Spleen (tissue), 11 donors: ENCODE measurements around the gene MARK2. TPM values are rescaled to one million over a fixed set of nuclear protein-coding genes. Genes with fewer than 3 reads are reported as not detected.

Experiments used
- DNase-seq: peaks from one replicate; pipeline ENCODE4 v3.0.0-alpha.2; 2020
- H3K27ac ChIP-seq, 8 donors: fragments of 200-600 bp; sonication (generic) in 7 of 8; 1 replicate in 4 of 8; 2 replicates in 4 of 8; pipeline versions ENCODE4 v1.5.0 to v1.8.0; 2016 to 2021; ENCODE audit warnings: inconsistent platforms in 4 of 8, mild to moderate bottlenecking in 4 of 8, moderate library complexity in 1 of 8
- H3K27me3 ChIP-seq, 7 donors: fragments of 200-600 bp; sonication (generic) in 6 of 7; replicated peaks in 1 of 7; 1 replicate in 4 of 7; 2 replicates in 3 of 7; pipeline versions ENCODE4 v1.5.0 to v1.8.0; 2016 to 2021; ENCODE audit warnings: inconsistent platforms in 3 of 7, mild to moderate bottlenecking in 1 of 7
- H3K36me3 ChIP-seq, 6 donors: fragments of 200-600 bp; sonication (generic) in 5 of 6; 1 replicate in 4 of 6; 2 replicates in 2 of 6; pipeline versions ENCODE4 v1.5.0 to v1.8.0; 2016 to 2021; ENCODE audit warnings: inconsistent platforms in 2 of 6
- H3K4me1 ChIP-seq, 6 donors: fragments of 200-600 bp; sonication (generic) in 5 of 6; 1 replicate in 3 of 6; 2 replicates in 3 of 6; pipeline versions ENCODE4 v1.5.0 to v1.8.0; 2016 to 2021; ENCODE audit warnings: inconsistent platforms in 3 of 6
- H3K4me3 ChIP-seq, 8 donors: fragments of 200-600 bp; sonication (generic) in 7 of 8; 1 replicate in 4 of 8; 2 replicates in 4 of 8; pipeline versions ENCODE4 v1.5.0 to v1.8.0; 2016 to 2021; ENCODE audit warnings: inconsistent platforms in 4 of 8, mild to moderate bottlenecking in 4 of 8, moderate library complexity in 2 of 8
- H3K9me3 ChIP-seq, 8 donors: fragments of 200-600 bp; sonication (generic) in 7 of 8; 1 replicate in 4 of 8; 2 replicates in 4 of 8; pipeline versions ENCODE4 v1.5.0 to v1.8.0; 2016 to 2021; ENCODE audit warnings: inconsistent platforms in 4 of 8
- POLR2A ChIP-seq, 3 donors: fragments of 450-650 bp; IDR thresholded peaks; one replicate each; pipeline ENCODE4 v1.5.1; 2017; ENCODE audit warnings: antibody characterized with exemption in 3 of 3, mild to moderate bottlenecking in 1 of 3
- POLR2AphosphoS5 ChIP-seq, 3 donors: sonication (generic); formaldehyde crosslinking; IDR thresholded peaks; one replicate each; pipeline ENCODE4 v1.5.1; 2017; ENCODE audit warnings: antibody characterized with exemption in 3 of 3
- whole genome bisulfite sequencing, 5 donors: extraction: QIAGEN DNeasy Blood & Tissue Kit in 3 of 5; methylation state at CpG; one replicate each; pipeline versions ENCODE4 v1.1.5 to v1.1.7; 2013 to 2018; 5-methylcytosine and 5-hydroxymethylcytosine counted together
- intact Hi-C: fragments of 100-400 bp; cut with DNase I; formaldehyde crosslinking; loops from one replicate; pipeline ENCODE4 v1.15.0; 2023; ENCODE audit warnings: low total_unique reads
- polyA plus RNA-seq, 3 donors: library from polyadenylated mRNA; stranded (reverse); fragments of 200-250 nt; gene quantifications; one replicate each; pipeline ENCODE4 v1.2.1, GENCODE V29; 2013
- total RNA-seq, 7 donors: library from RNA; depleted of rRNA in 3 of 7; stranded (reverse); fragments of >200 nt in 3 of 7; fragmentation: NEBNext Ultra II Directional in 4 of 7; extraction: Animal tissue kit (Norgen Biotek cat#: 25700) in 4 of 7; gene quantifications; one replicate each; pipeline versions ENCODE4 v1.1.0 to v1.2.1, GENCODE V29; 2016 to 2021
- TF ChIP-seq, protein P1 (sequence below), 11 experiments: fragments of 200-600 bp in 7 of 11; fragments of 450-650 bp in 4 of 11; sonication (generic) in 4 of 11; IDR thresholded peaks in 8 of 11; conservative IDR thresholded peaks in 3 of 11; 1 replicate in 7 of 11; 2 replicates in 4 of 11; pipeline versions ENCODE4 v1.4.0 to v1.8.0; 2016 to 2021; ENCODE audit warnings: antibody characterized with exemption in 11 of 11, inconsistent platforms in 4 of 11, mild to moderate bottlenecking in 1 of 11
- donor health status: healthy with polysubstance abuse.
- donor health status: DM: no; HTN: no; CAD: no; lungs with moderate emphysema.
- donor health status: DM: no; HTN: no; CAD: no.
- donor health status: Bipolar disorder and iron deficiency.
- donor health status: healthy.
- donor health status: DM: no; HTN: no; CAD: no.
- donor health status: DM: yes; HTN: yes; CAD: no.

Gene MARK2
- total and polyA plus RNA-seq, 10 donors: 6.9 to 67.3 (median 45.3) TPM

DNA sequence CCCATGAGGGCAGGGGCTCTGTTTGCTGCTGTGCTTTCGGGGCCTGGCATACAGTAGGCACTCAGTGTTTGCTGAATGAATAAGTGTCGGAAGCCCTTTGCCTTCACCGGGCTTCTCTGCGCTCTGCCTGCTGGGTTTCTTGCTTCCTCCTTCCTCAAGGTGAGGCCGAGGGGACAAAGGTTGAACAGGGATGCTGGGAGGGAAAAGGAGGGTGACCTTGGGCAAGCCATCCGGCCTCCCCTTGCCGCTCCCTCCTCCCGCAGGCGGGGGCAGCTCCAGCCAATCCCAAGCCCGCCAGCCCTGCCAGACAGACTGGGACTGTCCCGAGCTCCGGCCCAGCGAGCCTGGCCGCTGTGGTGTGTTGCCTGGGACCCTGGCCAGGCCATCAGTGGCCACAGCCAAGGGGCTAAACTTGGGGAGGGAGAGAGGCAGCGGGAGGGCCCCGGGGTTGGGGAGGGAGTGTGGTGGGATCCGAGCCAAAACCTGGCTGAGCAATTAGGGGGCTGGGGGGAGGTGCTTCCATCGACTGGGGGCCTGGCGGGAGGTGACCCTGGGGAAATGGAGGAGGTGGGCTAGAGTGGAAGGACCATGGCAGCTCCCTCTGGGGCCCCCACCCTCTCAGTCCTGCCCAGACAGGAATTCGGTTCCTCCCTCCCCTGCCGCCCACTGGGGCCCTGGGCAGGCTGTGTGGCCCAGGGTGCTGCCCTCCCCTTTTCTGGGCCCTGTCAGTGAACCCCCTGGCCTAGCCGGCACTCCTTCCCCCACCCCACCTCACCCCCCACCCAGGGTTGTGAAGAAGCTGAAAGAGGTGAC lies 81.4 kb downstream of the MARK2 start:
- intact Hi-C loops: no loop called here
- DNase-seq: no peak
- peaks cover 0 to 51% (median 6%) of the 10 kb centered on the region in 7 donors for H3K27me3 ChIP-seq
- H3K4me3 ChIP-seq: no peak overlapping the region
- H3K36me3 ChIP-seq: no peaks in the 10 kb centered on the region
- WGBS, 5 donors: 60 to 85% (median 65%) methylated on average over 13 to 22 of the region's 22 CpGs
- peaks cover 27 to 57% (median 47%) of the 10 kb centered on the region in 6 donors for H3K4me1 ChIP-seq
- TF ChIP-seq POLR2A (IDR thresholded peaks at IDR 0.05) (no peak), POLR2AphosphoS5 (IDR thresholded peaks at IDR 0.05) (no peak)
- TF ChIP-seq, protein P1, sequence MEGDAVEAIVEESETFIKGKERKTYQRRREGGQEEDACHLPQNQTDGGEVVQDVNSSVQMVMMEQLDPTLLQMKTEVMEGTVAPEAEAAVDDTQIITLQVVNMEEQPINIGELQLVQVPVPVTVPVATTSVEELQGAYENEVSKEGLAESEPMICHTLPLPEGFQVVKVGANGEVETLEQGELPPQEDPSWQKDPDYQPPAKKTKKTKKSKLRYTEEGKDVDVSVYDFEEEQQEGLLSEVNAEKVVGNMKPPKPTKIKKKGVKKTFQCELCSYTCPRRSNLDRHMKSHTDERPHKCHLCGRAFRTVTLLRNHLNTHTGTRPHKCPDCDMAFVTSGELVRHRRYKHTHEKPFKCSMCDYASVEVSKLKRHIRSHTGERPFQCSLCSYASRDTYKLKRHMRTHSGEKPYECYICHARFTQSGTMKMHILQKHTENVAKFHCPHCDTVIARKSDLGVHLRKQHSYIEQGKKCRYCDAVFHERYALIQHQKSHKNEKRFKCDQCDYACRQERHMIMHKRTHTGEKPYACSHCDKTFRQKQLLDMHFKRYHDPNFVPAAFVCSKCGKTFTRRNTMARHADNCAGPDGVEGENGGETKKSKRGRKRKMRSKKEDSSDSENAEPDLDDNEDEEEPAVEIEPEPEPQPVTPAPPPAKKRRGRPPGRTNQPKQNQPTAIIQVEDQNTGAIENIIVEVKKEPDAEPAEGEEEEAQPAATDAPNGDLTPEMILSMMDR (IDR thresholded peaks at IDR 0.05 in 8 of 11, conservative IDR thresholded peaks at IDR 0.05 in 3 of 11): no peak
- peak overlapping the region in 4 of 8 donors; percentile 8 to 58 (median 10) for H3K27ac ChIP-seq
- H3K9me3 ChIP-seq: no peaks in the 10 kb centered on the region

DNA sequence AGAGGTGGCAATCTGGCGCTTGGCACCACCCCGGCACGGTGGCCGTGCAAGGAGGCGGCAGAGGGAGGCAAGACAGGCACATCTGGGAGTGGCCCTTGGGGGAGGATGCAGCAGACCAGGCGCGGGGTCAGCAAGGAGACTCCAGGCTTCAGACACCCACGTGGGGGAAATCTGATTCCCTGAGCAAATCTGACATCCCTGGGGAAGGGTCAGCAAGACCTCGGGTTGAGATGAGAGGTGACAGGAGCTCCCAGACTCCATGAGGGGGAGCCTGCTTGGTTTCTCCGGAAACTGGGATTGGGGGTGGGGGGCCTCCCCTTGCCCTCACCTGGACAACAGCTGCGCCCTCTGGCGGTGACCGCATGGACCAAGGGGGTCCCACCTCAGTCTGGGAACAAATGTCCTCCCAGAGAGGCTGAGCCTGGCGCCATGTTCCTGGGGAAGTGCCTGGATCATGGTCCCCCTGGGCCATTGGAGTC lies 82.1 kb downstream of the MARK2 start:
- peaks cover 23 to 51% (median 41%) of the 10 kb centered on the region in 6 donors for H3K4me1 ChIP-seq
- no peaks in the 10 kb centered on the region for H3K9me3 ChIP-seq
- no peaks in the 10 kb centered on the region for H3K36me3 ChIP-seq
- TF ChIP-seq, protein P1 (IDR thresholded peaks at IDR 0.05 in 8 of 11, conservative IDR thresholded peaks at IDR 0.05 in 3 of 11): peak; percentile 24 to 74 (median 48)
- TF ChIP-seq POLR2AphosphoS5 (IDR thresholded peaks at IDR 0.05): no peak
- TF ChIP-seq POLR2A (IDR thresholded peaks at IDR 0.05): no peak
- no peak overlapping the region for H3K4me3 ChIP-seq
- no peak for DNase-seq
- H3K27ac ChIP-seq: no peak overlapping the region
- intact Hi-C loops: no loop called here
- peaks cover 0 to 44% (median 6%) of the 10 kb centered on the region in 7 donors for H3K27me3 ChIP-seq
- WGBS, 5 donors: 45 to 56% (median 46%) methylated on average over 13 to 14 of the region's 14 CpGs

DNA sequence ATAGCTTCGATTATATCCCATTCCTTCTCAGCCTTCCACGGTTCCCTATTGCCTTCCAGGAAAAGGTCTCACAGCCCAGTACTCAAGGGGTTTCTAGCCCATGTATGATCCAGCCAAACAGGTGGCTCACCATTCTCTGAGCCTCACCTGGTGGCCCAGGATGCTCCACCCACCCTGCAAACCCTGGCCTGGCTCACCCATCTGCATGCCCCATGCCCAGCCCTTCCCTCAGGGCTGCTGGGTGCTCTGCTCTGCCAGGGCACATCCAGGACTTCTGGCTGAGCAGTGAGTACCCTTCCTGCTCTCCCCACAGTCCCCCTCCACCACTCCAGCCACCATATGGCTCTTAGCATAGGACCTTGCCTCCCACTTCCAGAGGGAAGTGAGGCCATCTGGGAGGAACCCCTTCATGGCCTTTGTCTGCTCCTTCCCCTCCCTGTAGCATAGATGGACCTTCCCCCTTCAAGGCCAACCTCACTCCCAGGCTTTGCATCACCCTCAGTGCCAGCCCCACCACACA lies 83.8 kb downstream of the MARK2 start:
- H3K9me3 ChIP-seq: no peaks in the 10 kb centered on the region
- 74 to 87% (median 85%) methylated on average over 2 of the region's 2 CpGs for WGBS, 5 donors
- peaks cover 0 to 27% (median 0%) of the 10 kb centered on the region in 7 donors for H3K27me3 ChIP-seq
- H3K27ac ChIP-seq: no peak overlapping the region
- no peak overlapping the region for H3K4me3 ChIP-seq
- no peak for DNase-seq
- no peaks in the 10 kb centered on the region for H3K36me3 ChIP-seq
- TF ChIP-seq, protein P1 (IDR thresholded peaks at IDR 0.05 in 8 of 11, conservative IDR thresholded peaks at IDR 0.05 in 3 of 11): no peak
- TF ChIP-seq POLR2AphosphoS5 (IDR thresholded peaks at IDR 0.05) (no peak), POLR2A (IDR thresholded peaks at IDR 0.05) (no peak)
- peaks cover 9 to 35% (median 25%) of the 10 kb centered on the region in 6 donors for H3K4me1 ChIP-seq
- intact Hi-C loops: no loop called here

DNA sequence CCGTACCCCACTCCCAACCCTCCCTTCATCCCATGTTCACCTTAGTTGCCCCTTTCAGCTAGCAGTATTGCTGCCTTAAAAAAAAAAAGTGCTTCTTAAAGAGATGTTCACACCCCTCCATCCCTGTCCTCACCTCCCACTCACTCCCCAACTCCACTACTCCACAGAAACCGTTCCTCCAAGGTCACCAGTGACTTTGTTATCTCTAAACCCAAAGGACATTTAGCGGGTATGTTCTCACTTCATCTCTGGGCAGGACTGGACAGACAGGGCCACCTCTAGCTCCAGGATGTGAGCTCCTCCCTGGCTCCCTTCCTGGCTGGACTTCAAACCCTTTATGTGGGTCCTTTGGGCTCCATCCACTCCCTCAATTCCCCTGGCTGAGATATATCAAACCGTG lies 84.4 kb downstream of the MARK2 start:
- 57 to 66% (median 60%) methylated on average over 4 of the region's 4 CpGs for WGBS, 5 donors
- no peak for TF ChIP-seq POLR2AphosphoS5 (IDR thresholded peaks at IDR 0.05)
- TF ChIP-seq POLR2A (IDR thresholded peaks at IDR 0.05): no peak
- TF ChIP-seq, protein P1 (IDR thresholded peaks at IDR 0.05 in 8 of 11, conservative IDR thresholded peaks at IDR 0.05 in 3 of 11): no peak
- intact Hi-C loops: no loop called here

More for the DNA sequence above, 84.4 kb downstream of the MARK2 start:
- no peaks in the 10 kb centered on the region for H3K36me3 ChIP-seq
- no peaks in the 10 kb centered on the region for H3K9me3 ChIP-seq
- DNase-seq: no peak
- H3K4me1 ChIP-seq: peaks cover 3 to 29% (median 20%) of the 10 kb centered on the region in 6 donors
- H3K27ac ChIP-seq: no peak overlapping the region
- H3K4me3 ChIP-seq: no peak overlapping the region
- H3K27me3 ChIP-seq: peaks cover 0 to 21% (median 0%) of the 10 kb centered on the region in 7 donors
